HG02981 (cell line): ENCODE results near the gene TBX10.

Source experiments
- ATAC-seq: cut with Tn5 transposase; IDR thresholded peaks from one replicate; pipeline ENCODE4 v1.9.1; 2021; ENCODE audit warnings: mild to moderate bottlenecking, moderate library complexity; ENCODE audit not compliant: unreplicated experiment

TBX10 gene

DNA sequence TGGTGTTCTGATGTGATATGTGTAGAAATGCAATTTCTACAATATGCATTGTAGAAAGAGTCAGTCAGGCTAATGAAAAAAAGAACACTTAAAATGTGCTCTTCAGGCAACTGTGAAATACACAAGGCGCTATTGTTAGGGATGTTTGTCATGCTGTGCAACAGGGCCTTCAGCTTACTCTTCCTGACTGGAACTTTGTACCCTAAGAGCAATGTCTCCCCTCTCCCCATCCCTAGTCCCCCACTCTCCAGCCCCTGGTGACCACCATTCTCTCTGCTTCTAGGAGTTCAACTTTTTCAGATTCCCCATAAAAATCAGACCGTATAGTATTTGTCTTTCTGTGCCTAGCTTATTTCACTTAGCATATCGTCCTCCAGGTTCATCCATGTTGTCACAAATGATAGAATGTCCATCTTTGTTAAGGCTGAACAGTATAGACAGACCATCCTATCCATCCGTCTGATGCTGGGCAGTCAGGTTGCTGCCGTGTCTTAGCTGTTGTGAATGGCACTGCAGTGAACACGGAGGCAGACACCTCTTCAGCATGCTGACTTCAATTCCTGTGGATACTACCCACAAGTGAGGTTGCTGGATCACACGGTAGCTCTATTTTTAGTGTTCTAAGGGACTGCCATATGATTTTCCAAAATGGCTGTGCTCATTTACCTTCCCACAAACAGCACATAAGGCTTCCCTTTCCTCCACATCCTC, 22.2 kb downstream of the TBX10 start:
- ATAC-seq, result no peak

DNA sequence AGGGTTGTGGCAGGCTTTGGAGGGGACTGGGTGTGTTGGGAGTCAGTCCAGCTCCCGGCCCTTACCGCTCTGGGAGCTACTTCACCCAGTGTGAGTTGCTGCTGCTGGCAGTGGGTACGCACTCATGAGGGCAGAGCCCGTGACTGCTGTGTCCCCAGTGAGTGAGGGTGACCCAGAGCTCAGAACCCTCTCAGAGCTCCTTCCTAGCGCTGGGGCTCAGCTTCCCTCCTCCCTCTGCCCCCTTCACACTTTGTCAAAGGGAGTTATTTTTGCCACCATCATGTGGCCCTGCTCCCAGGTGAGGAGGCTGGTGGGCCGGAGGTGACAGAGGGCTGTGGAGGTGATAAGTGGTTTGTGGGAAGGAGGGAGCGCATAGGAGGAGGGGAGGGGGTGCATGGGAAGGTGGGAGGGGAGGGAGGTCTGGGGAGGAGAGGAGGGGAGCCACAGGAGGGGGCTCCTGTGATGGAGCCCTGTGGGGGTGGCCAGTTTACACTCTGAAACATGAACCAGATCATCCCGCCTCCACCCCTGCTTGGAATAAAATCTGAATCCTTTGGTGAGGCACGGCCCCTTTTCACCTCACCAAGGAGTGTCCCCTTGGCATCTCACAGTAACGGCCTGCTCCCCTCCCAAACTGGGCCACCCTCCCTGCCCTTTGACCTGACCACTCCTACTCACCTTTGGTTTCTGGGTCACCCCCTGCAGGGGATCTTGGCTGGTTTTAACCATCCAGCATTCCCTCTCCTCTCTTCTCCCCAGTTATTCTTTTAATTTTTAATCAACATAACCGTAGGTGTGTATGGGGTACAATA, 22.9 kb downstream of the TBX10 start:
- no peak for ATAC-seq

DNA sequence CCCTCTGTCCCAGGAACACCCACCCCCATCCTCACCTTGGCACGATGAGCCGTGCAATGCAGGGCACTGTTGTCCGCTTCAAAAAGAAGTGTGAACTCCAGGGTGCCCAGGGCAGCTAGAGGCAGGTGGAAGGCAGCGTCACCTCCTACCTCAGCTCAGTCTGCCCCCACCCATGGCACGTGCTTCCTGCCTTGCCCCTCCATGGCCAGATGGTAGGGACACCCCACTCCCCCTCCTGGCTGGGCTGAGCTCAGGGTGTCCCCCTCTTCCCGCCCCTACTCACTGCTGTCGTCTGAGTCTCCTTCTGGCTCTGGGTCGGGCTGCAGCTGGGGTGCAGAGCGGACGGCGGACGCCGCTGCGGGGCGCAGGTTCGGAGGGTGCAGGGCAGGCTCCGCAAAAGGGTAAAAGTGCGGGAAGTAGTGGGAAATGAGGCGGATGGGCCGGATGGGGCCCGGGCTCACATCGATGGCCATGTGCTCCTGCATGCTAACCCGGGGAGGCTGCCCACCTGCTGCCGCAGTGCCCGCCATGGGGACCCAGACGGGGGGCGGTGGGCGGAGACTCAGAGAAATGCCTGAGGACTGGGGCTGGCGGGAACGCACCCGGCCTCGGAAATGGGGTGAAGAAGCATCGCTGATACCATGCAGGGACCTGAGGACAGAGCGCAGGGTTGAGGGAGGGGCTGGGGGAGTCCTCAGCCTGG, 23.7 kb downstream of the TBX10 start:
- no peak for ATAC-seq

DNA sequence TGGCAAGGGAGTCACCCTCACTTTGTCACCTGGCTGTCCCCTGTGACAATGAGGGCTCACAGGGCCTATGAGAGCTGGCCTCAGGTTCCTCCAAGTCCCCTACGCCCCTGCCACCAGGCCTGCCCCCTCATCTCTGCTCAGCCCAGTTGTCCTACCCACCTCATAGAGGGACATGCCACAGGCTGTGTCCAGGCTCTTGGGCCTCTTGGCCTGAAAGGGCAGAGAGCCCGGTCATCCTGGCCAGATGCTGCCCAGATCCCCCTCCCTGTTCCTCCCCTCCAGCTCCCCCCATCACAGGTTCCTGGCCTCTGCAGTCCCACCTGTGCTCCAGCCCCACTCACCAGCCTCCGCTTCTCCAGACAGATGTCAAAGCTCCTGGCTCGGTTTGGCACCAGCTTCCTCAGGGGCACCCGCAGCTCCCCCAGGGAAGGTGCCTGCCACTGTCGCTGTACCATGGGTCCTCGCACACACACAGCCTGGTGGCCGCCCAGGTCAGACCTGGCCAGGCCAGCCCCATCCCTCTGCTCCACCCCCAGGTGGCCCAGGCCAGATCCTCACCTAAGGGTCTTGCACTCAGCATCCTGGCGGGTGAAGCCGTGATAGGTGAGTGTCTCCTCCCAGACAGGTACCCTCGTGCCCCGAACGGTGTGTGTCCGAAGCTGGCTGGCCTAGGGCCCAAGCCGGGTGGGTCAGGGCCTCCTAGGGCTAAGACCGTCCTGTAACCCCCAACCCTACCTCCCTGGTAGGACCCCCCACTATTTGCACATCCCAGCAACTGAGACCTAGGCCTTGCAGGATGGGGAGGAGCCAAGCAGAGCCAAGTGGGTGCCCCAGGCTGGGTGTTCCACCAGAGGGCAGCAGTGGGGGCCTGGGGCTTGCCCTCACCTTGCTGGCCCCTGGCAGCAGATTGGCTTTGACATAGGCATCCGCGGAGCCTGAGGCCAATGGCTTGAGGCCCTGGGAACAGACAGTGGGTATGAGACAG, 24.5 kb downstream of the TBX10 start:
- ATAC-seq, result no peak

DNA sequence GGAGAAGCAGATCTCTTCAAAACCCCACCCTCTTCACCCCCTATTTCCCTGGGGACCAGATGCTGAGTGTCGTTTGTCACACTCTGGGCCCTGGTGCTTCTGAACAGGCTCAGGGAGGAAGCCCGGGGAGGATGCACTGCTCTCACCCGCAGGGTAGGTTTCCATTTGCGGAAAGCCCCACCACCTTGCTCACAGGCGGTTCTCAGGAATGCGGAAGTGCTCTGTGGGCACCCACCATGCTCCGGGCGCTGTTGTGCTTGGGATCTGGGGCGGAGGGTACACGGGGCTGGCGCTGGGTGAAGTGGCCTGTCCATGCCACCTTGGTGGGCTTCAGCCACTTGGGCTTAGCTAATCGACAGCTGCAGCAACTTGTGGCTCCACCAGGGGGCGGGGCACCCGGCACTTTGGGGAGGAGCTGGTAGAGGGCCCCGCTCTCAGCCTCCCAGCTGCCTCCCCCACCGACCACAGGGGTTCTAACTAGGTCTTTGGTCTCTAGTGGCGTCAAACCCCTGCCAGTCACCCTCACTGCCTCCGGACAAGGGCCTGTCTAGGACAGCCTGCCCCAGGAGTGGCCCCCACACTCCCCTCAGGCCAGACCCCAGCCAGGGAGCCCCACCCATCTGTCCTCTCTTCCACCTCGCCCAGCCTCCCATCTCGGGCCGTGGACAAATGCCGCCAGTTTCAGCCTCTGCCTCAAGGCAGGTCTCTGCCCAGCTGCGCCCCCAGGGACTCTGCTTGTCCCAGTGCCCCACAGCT, 25.4 kb downstream of the TBX10 start:
- peak; percentile 69 for ATAC-seq

DNA sequence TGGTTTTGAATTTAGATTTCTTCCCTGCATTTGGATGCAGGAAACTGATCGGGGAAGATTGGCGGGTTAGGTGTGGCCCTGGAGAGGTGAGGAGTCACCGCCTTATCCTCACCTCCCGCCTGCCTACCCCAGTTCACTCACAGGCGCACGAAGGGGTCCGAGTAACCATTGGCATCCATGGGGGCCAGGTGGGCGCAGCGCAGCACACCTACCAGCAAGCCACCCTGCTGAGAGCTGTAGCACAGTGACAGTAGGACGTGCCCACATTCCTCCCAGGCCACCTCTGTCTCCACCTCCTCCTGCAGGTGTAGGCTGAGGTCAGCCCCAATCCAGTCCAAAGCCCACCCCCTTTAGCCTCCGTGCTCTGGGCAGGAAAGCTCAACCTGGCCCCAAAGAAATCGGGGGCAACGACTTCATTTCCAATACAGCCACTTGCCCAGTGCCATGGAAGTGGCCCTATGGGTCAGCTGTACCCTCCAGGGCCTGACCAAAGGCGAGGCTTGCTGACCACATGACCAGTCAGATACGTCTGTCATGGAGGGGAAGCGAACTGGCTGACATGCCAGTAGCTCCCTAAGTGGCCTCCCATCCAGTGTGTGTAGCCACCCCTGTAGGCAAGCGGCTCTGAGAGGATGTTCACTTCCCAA, 26.1 kb downstream of the TBX10 start:
- ATAC-seq, result no peak

DNA sequence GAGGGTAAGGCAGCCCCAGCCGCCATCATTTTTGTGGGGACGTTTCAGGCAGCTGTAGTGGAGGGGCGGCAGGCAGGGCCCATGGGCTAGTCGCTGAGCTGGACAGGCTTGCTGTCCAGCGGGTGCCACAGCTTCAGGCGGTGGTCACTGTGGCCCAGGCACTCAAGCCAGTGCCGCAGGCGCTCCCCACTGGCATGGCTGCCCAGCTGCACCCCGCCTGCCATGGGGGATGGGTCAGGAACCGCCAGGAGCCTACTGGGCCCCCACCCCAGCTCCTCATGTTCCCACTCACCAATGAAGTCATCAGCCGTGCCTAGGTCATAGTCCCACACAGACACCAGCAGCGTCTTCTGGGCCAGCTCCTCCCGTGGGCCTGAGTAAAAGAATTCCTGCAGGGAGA, 26.8 kb downstream of the TBX10 start:
- ATAC-seq, result no peak

DNA sequence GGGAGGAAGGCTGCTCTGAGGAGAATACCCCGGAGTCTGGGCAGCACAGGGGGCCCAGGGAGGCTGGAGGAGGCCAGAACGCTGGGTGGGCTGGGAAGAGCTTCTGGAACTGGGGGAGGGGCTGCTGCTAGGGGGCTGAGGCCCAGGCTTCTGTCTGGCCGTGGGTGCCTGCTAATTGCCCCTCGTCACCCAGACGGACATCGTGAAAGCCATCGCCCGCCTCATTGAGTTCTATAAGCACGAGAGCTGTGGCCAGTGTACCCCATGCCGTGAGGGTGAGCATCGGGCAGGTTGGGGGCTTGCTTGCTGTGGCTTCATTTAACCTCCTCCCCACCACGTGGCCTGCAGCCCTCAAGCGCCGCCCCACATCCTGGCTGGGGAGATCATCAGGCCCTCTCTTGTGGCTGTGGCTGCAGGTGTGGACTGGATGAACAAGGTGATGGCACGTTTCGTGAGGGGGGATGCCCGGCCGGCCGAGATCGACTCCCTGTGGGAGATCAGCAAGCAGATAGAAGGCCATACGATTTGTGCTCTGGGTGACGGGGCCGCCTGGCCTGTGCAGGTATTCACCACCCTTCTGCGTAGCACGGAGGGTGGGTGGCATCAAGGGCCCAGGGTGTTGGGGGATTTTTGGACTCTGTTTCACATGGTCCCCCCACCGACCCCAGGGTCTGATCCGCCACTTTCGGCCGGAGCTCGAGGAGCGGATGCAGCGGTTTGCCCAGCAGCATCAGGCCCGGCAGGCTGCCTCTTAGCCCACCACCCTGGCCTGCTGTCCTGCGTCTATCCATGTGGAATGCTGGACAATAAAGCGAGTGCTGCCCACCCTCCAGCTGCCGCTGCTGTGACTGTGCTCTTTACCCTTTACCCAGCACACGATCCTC, 27.6 kb downstream of the TBX10 start:
- no peak for ATAC-seq

DNA sequence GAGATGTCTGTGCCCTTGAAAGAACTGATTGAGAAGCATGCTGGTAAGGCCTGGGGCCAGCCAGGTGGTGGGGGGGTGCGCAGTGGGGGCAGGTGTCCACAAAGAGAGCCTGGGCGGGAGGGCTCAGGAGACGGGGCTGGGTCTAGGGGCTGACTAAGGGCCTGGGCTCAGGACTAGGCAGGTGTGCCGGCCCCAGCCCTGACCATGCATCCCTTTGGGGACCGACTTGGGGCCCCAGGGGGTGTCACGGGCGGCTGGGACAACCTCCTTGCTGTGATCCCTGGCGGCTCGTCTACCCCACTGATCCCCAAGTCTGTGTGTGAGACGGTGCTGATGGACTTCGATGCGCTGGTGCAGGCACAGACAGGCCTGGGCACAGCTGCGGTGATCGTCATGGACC, 28.4 kb downstream of the TBX10 start:
- ATAC-seq, result no peak

DNA sequence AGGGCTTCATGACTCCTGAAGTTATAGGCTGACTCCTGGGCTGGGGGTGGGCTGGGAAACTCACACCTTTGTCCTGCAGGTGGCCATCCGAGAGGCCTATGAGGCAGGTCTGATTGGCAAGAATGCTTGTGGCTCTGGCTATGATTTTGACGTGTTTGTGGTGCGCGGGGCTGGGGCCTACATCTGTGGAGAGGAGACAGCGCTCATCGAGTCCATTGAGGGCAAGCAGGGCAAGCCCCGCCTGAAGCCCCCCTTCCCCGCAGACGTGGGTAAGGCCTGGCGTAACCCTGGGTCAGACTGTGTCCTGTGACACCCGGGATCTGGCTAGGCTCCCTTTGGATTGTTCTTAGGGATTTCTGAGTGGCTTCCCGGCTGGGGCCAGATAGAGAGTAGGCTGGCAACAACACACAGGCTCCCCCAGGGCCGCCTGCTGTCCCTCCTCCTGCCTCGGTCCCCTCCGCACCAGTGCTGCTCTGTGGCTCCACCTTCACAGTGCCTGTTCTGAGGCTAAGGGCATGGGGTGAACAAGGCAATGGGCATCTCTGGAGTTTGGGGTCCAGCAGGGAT, 29.2 kb downstream of the TBX10 start:
- no peak for ATAC-seq

DNA sequence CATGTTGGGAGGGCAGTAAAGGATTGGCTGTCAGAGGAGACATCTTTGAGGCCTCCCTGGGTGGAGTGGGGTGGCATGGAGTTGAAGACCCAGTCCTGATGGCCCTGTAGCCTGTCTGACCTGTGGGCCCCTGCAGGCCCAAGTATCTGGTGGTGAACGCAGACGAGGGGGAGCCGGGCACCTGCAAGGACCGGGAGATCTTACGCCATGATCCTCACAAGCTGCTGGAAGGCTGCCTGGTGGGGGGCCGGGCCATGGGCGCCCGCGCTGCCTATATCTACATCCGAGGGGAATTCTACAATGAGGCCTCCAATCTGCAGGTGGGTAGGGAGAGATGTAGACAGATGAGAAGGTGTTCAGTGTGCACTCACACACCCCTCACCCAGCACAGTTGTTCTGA, 30.2 kb downstream of the TBX10 start:
- no peak for ATAC-seq

DNA sequence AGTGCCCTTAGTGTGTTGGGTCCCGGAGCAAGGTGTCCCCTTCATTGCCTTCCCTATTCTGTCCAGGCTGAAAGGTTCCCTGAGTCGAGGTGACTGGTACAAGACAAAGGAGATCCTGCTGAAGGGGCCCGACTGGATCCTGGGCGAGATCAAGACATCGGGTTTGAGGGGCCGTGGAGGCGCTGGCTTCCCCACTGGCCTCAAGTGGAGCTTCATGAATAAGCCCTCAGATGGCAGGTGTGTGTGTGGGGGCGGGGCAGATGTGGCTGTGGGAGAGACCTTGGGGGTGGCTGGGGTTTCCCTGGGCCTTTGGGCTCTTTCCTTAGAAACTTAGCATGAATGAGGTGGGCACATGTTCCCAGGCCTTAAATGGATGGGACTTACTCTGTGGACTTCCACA, 31.1 kb downstream of the TBX10 start:
- ATAC-seq, result no peak

DNA sequence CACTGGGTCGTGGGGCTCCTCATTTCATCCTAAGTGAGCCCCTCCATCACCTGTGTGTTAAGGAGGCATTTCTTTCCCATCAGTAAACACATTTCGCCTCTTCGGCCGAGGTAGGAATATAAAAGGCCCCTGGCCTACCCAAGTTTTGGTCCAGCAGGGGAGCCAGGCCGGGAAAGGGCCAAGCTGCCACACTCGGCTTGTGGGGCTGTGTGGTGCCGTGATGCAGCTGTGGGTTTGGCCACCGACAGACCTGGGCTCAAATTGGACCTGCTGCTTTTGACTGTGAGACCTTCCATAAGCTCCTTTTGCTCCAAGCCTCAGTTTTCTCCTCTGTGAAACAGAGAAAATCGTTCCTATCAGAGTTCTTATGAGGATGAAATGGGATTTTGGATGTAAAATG, 32.1 kb downstream of the TBX10 start:
- ATAC-seq, result no peak

DNA sequence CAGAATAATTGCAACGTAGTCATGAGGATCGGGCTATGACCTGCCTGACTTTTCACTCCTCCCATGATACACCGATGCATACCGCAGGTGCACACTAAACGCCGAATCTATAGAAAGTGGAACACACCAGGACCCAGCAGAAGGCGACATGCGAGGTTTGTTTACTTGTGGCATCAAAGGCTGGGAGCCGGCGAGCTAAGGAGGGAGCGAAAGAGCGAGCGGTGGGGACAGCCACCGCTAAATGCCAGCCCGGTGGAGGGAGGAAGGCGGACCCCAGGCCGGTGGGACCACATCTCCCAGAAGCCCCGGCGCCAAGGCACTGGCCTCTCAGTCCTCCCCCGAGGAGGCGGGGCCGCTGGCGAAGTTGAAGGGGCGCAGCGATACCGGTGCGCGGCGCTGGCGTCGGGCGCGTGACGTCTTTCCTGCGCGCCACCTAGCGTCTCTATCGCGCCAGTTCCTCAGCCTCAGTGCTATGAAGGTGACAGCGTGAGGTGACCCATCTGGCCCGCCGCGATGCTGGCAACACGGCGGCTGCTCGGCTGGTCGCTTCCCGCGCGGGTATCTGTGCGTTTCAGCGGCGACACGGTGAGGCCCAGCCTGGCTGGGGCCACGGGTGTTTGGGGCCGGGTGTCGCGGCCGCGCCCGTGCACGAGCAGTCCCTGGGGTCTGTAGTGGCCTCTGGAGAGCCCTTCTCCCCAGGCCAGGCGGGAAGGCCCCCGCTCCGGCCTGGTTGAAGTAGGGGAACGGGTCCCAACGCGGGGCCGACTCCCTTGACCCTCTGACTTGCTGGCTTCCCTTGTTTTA, 32.9 kb downstream of the TBX10 start, which contains the start of gene NDUFV1:
NDUFV1 (plus strand) TSS at position 445 of the 804 bp plus-strand sequence; CDS start at position 514, 69 bp downstream.
- ATAC-seq, result peak; percentile 93

DNA sequence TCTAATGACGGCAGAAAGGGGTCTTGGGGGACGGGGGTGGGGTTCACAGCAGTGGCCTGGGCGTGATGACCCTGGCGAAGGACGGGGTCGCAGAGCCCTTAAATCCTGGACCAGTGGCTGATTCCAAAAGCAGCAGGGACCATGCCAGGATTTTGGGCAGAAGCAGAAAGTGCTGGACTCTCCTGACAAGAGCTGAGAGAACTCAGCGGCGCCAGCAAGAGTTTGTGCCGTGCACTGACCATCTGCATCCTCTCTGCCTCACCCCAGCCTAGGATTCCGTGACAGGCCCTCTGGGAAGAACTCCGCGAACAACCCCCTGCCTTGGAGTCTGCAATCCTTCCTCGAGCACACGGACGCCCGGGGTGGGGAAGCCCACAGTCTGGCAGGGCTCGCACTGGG, 33.5 kb downstream of the TBX10 start:
- ATAC-seq, result no peak

DNA sequence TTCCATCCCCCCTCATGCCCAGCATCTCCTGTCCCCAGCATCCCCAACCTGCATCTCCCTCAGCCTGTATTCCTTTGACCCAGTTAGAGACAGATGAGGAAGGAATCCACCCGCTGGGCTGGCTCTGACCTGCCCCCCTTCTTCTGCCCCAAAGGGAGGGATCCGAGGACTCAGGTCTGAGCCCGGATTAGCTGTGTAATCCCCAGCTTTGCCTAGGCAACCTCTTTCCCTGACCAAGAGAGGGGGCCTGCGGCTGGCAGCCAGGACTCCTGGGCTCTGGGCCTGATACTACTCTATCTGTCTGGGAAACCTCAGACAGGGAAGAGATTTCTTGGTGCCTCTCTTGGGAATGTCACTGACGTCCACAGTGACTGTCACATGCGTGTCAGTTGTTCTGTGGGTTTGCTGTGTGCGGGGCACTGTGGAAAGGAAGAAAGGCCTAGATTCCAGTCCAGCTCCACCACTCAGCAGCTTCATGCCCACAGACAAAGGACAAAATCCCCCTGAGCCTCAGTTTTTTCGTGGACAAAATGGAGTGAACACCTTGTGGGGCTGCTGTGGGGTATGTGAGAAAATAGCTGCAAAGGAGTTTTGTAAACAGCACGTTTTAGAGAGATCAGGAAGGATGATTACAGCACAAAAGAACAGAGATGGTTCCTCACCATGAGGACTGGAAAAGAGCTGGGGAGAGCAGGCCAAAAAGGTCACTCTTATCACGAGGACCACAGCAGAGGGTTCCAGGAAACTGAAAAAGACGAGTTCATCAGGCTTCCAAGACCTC, 34.1 kb downstream of the TBX10 start:
- no peak for ATAC-seq
